SK-N-MC (cell line): Measurements from ENCODE around the gene GDPD3.

ENCODE experiments used
- EZH2 ChIP-seq: fragments of 200-600 bp; sonication (generic); IDR thresholded peaks from one replicate; pipeline ENCODE4 v1.6.1; 2017; ENCODE audit warnings: antibody characterized with exemption
- FOXP2 ChIP-seq: optimal IDR thresholded peaks from 2 replicates; pipeline ENCODE3; 2011; ENCODE audit warnings: mild to moderate bottlenecking, moderate library complexity; ENCODE audit not compliant: insufficient read depth; ENCODE audit errors: extremely low read length, control extremely low read depth
- POLR2AphosphoS5 ChIP-seq: IDR thresholded peaks from 2 replicates; pipeline ENCODE4 v1.6.1; 2012; ENCODE audit warnings: mild to moderate bottlenecking, low read depth, low read length, borderline replicate concordance

DNA sequence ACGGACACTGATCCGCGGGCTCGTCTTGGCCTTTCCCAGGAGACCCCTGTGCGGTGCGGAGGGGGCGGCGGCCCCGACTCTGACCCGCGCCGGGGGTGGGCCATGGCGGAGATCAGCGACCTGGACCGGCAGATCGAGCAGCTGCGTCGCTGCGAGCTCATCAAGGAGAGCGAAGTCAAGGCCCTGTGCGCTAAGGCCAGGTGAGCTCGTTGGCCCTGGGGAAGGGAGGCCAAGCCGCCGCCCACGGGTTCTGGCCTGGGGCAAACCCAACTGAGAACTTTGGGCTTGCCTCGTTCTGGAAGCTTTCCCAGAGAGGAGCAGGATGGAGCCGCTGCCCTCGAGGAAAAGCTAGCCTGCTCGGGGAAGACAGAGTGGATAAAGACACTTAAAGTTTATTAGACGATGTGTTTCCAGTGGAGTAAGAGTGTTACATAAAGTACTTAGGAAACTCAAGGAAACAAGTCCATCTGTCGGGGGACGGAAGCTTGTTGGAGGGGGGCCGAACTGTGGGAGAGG lies 37.0 kb downstream of the GDPD3 start:
- TF ChIP-seq EZH2 (no peak), POLR2AphosphoS5 (no peak), FOXP2 (no peak)
